Left kidney (tissue), 8 donors: ENCODE results near the gene GLT6D1. TPM values are rescaled to one million over a fixed set of nuclear protein-coding genes. Genes with fewer than 3 reads are reported as not detected.
"Not testable (repeated sequence)": the region's sequence is repeated elsewhere in the genome, so short reads cannot be mapped to it uniquely, and the experiment has no call there.

Experiments used
- DNase-seq: peaks from one replicate; pipeline ENCODE4 v3.0.0-alpha.2; 2013
- long read RNA-seq, 8 donors: transcript quantifications; one replicate each; lab custom pipeline, GENCODE V29; 2026
- polyA plus RNA-seq: library from polyadenylated mRNA; unstranded; fragments of 120-200 nt; gene quantifications from one replicate; pipeline ENCODE4 v1.2.1, GENCODE V29; 2013; ENCODE audit not compliant: insufficient read length

GLT6D1 gene, protein sequence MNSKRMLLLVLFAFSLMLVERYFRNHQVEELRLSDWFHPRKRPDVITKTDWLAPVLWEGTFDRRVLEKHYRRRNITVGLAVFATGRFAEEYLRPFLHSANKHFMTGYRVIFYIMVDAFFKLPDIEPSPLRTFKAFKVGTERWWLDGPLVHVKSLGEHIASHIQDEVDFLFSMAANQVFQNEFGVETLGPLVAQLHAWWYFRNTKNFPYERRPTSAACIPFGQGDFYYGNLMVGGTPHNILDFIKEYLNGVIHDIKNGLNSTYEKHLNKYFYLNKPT
- not detected for polyA plus RNA-seq
- long read RNA-seq, donor 1: 0 reads
- long read RNA-seq, donor 2: 0 reads
- long read RNA-seq, donor 3: 0 reads
- long read RNA-seq, donor 4: 0 reads
- long read RNA-seq, donor 5: 0 reads
- long read RNA-seq, donor 6: 0 reads
- long read RNA-seq, donor 7: 0 reads
- long read RNA-seq, donor 8: 0 reads

DNA sequence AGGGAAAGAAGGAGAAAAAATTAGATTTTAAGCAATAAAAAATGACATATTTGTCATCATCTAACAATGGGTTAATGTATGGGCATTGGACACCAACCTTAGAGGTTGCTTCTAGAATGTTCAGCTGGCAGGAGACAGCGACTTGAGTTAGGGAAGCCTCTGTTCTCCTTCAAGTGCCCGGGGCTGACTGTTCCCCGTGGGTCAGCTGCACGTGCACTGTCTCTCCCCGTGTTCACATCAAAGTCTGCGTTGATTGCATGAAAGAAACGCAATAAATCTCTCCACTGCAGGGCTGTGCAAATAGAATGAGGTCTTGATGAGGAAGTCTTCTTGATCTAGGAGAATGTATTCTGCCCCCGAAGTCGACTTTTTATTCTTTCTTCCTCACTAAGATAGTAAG lies at the start of gene GLT6D1:
TSS of gene GLT6D1 (minus strand) at position 345 of the 400 bp plus-strand sequence. CDS start 353 bp downstream, outside the sequence.
- DNase-seq: no peak

DNA sequence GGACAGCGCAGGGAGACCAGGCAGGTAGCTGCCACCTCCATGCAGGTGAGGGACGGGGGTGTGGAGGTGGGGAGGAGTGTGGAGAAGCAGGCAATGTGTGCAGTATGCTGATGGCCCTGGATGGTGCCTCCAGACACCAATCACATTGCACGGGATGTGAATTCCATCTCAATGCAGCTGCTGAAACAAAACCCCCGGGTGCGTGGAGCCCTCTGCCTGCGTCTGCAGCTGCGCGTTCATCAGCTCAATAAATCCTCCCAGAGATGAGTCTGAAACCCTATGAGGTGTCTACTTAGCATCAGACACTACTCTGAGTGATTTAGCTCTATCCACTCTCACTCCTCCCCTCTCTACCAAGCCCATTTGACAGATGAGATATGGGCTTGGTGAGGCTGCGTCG lies 49.7 kb upstream of the GLT6D1 start:
- DNase-seq: no peak

DNA sequence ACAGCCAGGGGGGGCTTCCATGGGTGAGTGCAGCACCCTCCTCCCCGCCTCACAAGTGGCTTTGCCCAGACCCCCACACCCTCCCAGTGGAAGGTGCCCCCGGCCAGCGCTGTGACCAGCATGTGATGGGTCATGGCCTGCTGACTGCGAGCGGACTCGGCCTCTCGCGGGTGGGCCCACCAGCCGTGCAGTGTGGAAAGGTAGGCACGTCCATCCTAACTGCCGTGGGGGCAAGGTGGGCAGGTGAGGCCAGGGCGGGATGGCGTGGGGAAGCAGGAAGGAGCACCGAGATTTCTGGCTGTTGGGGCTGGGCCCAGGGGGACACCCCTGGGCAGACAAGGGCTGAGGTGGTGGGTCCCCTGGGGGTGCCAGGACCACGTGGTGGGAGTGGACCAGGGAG lies 47.9 kb upstream of the GLT6D1 start:
- DNase-seq: no peak

DNA sequence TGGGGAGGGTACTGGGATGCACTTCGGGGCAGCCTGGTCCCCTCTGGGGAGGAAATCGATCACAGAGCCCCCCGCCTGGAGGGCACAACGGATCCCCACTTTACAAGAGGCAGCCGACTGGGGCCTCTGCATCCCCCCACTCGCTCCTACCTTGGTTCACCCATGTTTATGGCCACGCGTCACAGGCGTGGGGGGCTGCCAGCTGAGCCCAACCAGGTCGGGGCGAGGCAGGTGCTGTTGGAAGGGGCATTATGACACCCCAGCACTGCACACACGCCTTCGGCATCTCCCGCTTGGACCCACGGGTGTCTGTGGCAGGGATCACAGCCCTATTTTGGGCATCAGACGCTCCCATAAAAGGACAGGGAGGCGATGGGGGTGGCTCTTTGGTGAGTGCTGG lies 45.4 kb upstream of the GLT6D1 start:
- DNase-seq: no peak

DNA sequence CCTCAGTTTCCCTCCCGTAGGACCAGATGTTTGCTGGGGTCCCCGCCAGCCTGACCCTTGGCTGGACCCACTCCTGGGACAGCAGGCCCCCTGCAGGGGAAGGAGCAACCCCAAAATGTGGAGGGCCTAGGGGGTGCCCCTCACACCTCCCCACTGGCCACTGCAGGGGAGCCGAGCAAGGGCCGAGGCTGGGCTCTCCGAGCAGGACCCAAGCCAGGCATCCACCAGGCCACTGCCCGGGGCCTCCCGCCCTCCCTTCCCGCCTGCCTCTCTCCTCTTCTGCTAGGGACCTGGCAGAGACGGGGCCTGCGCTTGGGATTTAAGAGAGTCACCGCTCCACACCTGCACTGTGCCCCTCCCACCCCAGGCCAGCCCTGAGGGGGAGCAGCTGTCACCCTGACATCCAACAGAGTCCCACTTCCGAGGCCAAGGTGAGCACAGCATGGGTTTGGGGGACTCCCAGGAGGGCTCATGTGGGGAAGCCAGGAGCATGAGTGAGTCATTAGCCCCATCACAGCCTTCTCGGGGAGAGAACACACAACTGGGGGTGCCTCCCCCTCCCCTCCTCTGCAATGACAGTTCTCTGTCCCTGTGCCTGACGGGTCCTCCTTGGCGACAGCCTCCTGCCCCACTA lies 44.2 kb upstream of the GLT6D1 start:
- DNase-seq: no peak

DNA sequence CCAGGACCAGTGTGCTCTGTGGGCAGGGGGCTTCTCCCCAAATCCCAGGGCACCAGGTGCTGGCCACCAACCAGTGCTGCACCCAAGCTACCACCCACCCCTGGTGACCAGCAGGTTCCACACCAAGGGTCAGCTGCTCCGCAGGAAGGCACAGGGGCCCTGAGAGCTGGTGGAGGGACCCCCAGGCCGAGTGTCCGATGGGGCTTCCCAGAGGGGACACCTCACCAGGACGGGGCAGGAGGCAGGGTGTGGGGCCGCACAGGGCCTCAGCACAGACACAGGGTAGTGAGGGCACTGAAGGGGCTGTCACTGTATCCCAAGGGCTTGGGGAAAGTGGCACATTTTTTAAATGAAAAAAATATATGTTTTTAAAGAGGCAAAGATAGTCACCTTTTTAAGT lies 41.8 kb upstream of the GLT6D1 start:
- DNase-seq: no peak

DNA sequence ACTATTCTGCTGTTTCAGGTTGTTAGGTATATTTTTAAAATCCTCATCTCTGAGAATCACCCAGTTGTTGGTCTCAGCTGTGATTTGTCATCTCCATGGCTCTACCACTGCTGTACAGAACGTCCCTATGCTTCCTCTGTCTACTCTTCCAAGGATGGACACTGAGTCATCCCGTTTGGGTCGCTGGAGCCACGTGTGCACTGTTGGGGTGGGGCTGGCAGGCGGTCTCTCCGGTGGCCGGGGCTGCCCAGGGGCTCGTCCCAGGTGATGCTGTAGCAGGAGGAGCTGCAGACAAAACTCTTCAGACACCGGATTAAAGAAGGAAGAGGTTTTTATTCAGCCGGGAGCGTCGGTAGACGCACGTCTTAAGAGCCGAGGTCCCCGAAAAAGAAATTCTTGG lies 40.7 kb upstream of the GLT6D1 start:
- DNase-seq: no peak

DNA sequence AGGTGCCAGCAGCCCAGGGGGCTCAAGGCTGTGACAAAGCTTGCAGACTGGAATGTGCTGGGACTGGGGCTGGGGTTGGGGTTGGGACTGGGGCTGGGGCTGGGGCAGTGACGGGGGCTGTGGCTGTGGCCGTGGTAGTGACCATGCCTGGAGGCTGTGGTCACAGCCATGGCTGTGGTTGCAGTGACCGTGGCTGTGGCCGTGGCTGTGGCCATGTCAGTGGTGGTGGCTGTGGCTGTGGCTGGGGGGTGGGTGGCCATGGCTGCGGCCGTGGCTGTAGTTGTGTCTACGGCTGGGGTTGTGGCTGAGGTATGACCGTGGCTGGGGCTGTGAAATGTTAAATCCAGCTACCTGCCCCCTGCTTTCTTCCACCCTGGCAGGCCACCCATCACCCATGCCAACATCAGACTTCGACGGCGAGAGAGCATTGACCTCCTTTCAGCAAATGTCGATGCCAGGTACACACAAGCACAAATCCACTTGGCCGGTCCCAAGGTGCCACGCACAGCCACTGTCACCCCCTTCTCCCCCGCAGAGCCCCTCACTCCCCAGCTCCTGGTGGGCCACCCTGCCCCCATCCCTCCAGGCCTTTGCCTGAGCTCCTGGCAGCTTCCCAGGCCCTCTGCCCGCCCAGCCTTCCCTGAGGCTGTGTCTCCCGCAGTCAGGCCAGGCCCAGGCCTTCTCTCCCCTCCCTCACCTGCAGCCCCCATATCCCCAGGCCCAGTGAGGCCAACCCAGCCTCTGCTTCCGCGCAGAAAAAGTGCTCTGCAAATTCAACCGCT lies 39.1 kb upstream of the GLT6D1 start:
- DNase-seq: no peak

DNA sequence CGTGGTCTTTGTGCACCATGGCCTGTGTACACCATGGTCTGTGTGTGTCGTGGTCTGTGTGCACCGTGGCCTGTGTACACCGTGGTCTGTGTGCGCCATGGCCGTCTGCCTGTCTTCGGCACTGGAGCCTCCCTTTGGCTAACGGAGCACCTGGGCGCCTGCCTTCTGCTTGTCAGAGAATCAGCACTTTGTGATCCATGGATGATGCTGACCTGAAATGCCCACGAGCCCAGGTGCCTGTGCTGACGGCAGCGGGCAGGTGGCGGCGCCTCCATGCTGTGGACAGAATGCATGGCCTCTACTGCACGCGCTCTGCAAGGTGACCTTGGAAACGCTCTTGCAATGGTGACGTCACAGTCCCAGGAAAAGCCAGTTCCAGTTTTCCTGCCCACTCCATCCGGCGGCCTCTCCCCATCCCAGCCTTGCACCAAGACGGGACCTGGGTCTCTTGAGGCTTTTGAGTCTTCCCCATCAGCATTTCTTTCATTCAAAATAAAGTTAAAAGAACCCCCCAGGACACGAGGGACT lies 38.4 kb upstream of the GLT6D1 start:
- DNase-seq: no peak

DNA sequence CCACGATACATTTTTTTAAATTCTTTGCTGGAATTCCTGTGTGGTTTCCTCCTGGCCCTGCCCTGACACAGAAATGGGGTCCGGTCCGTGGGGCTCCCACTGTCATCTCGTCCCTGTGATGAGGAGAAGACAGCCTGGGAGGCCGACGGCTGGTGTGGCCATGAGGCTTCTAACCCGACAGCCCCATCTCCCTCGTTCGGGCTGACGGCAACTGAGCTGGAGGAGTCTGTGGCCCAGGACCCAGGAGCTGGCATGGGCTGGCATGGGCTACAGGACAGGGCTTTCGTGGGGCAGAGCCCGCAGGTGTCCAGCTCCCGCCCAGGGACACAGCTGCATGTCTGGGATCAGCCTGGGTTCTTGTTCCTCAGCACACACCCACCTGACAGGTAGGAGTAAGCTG lies 37.6 kb upstream of the GLT6D1 start:
- DNase-seq: no peak

DNA sequence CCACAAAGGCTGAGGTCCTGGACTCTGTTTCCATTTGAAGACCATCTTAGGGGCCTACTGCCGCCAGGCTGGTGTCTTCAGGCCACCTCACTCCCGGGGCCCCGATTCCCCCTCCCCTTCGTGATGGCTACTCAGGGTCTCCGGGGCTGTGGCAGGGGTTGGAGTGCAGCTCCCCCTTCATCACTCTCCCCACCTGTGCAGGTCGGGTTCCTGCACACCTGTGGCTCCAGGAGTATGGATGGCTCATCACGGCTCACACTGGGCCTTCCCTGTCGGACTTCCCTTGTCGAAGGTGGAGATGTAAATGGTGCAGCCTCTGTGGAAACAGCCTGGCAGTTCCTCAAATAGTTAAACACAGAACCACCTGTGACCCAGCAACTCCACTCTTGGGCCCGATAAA lies 35.6 kb upstream of the GLT6D1 start:
- no peak for DNase-seq

DNA sequence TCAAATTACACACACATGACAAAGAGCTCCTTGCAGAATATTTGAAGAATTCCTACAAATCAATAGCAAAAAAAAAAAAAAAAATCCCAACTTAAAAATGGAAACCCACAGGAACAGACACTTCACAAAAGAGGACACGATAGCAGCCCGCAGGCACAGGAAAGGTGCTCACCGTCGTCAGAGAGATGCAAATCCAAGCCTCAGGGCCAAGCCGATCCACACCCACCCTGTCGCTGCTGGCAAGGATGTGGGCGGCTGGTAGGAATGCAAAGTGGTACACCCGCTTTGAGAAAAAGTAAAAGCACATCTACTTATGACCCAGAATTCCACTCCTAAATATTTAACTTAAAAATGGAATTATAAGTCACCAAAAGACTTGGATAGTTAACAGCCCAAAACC lies 34.6 kb upstream of the GLT6D1 start:
- DNase-seq: no peak

DNA sequence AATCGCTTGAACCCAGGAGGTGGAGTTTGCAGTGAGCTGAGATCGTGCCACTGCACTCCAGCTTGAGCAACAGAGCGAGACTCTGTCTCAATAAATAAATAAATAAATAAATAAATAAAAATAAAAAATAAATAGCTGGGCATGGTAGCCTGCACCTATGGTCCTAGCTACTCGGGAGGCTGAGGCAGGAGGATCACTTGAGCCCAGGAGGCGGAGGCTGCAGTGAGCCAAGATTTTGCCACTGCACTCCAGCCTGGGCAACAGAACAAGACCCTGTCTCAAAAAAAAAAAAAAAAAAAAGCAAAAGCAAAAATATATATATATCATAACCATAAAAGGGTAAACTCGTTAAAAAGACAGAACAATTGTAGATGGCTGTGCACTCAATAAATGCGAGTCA lies 33.4 kb upstream of the GLT6D1 start:
- not testable (repeated sequence) for DNase-seq

DNA sequence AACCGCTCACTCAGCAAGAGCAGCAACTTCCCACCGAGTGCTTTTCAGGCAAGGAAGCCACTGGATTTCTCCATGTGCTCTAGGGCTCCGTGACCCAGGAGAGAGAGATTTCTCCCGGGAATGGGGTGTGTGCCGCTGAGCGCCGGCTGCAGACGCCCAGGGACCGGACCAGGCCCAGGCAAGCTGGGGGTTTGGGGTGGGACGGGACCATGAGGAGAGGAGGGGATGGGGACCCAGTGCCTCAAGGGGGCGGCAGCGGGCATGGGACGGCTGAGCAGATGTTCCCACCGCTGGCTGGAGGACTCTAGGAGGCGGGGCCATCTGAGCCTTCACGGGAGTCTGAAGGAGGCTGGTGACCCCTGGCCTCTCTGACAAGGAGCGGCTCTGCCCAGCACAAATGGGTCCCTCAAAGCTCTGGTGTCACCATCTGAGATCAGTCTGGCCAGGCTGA lies 32.3 kb upstream of the GLT6D1 start:
- DNase-seq: no peak

DNA sequence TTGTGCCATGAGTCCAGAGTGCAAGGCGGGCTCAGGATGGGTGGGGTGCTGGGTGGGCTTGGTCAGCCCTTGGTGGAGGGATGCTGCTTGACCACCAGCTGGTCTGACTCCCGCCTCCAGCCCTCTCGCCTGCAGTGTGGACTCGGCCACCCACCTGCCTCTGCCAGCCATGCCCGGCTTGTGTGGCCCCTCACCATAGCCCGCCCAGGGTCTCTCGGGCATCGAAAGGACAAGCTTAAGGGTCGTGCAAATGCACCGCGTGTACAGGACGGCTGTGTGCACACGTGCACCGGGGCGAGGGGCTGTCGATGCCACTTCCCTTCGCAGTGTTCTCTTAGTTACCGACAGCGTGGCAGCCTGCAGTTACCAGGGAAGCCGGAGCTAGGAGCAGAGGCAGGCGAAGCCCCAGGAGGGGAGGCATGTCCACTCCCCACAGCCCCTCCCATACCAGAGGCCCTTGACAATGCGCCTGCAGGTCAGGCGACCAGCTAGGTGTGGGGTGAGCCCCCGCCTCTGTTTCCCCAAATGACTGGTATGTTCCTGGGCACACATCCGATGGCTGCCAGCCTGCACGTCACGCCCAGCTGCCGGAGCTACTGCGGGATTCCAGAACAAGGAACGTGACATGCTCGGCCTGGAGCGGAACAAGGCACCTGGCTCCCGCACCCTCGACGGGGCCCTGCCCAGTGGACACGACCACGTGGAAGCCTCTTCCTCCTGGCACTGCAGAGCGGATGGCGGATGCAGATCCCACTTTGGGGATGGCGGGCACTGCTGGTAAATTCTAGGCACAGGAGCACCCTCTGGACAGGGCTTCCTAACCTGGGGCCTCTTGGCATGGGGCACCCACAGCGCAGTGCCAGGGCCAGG lies 31.6 kb upstream of the GLT6D1 start:
- DNase-seq: no peak

DNA sequence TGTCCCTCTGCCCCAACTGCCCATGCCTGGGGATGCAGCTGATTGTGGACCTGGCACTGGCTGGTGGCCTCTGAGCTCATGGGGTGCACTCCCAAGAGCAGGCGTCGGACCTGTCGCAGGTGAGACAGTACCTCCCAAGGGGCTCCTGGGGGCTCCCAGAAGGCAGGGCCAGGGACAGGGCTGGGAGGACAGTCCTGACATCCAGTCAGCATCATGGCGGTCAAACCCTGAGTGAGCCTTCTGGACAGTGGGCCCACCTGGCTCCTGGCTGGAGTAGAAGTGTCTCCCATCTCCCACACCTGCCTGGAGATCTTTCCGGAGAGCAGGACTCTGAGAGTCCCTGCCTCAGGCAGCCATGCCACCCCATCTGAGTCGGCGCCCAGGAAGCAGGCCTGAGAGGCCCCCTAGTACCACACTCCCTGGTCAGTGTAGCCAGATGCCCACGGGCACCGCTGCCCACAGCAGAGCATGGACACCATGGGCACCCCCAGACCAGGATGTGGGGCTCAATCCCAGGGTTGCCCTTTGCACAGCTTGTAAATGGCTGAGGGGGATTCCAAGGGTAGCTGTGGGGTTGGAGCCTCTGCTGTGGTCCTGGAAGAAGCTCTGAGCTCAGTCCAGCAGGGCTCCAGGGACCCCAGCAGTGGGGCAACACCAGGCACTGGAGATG lies 30.4 kb upstream of the GLT6D1 start:
- DNase-seq: no peak

DNA sequence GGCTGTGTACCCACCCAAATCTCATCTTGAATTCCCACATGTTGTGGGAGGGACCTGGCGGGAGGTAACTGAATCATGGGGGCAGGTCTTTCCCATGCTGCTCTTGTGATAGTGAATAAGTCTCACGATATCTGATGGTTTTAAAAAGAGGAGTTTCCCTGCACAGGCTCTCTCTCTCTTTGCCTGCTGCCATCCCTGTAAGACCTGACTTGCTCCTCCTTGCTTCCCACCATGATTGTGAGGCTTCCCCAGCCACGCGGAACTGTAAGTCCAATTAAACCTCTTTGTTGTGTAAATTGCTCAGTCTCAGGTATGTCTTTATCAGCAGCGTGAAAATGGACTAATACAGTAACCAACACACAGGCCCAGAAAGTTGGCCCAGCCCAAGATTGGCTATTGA lies 29.7 kb upstream of the GLT6D1 start:
- not testable (repeated sequence) for DNase-seq

DNA sequence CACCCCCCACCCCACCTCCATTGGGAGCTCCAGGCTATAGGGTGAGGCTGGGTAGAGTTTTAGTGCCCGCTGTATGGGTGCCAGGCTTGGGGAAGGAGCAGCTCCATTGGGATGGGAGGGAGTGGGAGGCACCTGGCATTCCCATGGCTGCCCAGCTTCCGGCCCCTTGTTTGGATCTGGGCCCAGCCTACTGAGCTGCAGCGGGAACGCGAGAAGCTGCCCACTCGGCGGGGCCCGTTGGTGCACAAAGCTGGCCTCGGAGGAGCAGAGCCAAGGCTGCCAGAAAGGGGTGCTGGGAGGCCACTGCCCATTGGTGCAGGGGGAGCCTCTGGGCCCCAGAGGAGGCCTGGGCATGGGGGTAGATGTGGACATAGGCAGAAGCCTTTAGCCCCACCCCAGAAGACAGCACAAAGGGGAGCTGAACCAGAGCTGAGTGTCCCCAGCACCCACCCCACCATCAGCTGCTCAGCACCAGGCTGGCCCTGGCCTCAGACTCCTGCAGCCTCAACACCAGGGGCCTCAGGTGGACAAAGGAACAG lies 28.2 kb upstream of the GLT6D1 start:
- no peak for DNase-seq

DNA sequence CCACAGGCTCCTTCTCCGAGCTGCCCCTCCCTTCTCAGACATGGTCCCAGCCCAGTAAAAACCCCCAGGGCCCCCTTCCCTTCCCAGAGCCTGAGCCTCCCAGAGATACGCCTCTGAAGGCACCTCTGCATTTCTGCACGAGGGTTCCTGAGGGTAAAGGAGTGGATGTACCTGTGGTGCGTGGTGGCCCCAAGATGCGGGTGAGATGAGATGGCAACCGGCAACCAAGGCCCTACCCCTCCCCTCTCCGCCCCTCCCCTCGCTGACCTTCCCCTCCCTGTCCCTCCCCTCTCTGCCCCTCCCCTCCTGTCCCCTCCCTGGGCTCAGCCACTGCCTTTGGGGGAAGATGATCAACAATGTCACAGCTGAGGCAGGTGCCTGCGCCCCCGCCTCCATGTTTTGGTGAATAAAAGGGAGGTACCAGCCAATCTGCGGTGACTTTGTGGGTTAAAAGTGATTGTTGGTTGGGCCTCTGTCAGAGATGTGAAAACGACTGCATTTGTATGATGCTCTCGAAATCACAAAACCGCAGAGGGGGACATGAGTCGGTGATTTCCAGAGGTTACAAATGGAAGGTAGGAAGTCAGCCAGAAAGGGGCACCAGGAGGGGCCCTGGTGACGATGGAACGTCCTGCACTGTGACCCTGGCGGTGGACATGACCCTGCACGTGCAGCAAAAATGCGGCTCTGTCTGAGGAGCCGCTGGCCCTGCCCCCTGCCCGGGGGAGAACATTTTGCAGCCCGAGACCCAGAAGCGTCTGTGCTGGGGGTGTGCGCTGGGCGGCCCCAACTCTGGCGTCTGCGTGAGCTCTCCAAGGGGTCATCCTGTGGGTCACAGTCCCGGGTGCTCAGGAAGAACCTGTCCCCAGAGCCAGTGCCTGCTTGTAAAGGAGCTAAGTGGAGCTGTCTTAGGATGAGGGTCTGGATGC lies 27.5 kb upstream of the GLT6D1 start:
- DNase-seq: no peak

DNA sequence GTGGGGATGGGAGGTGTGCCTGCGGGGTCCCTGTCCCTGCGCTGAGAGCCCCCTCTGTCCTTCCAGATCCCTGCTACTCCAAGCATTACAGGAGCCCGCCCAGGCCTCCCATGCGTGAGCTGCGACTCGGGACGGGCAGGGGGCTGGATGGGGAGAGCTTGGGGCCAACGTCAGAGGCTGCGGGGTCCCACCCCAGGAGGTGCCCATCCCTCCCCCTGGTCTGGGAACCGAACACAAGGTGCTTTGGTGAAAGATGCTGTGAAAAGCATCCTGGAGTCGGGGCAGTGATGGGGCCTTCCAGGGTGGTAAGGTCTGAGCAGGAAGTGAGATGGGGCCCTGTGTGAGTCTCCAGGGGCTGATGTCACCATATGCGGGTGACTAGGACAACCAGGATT lies 26.5 kb upstream of the GLT6D1 start:
- DNase-seq: no peak
